GM21515 (cell line): ENCODE data around the gene MYLIP.
"Not testable (repeated sequence)": the region's sequence is repeated elsewhere in the genome, so short reads cannot be mapped to it uniquely, and the experiment has no call there.

ENCODE experiments used
- ATAC-seq: cut with Tn5 transposase; IDR thresholded peaks from one replicate; pipeline ENCODE4 v1.9.1; 2021; ENCODE audit not compliant: unreplicated experiment

The MYLIP gene

DNA sequence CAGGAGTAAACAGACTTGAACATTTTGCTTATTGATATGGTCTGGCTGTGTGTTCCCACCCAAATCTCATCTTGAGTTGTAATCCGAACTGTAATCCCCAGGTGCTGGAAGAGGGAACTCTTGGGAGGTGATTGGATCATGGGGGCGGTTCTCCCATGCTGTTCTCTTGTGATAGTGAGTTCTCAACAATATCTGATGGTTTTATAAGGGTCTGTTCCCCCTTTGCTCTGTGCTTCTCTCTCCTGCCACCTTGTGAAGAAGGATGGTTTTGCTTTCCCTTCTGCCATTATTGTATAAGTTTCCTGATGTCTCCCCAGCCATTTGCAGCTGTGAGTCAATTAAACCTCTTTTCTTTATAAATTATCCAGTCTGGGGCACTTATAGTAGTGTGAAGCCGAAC lies 40.0 kb downstream of the MYLIP start:
- ATAC-seq: no peak

DNA sequence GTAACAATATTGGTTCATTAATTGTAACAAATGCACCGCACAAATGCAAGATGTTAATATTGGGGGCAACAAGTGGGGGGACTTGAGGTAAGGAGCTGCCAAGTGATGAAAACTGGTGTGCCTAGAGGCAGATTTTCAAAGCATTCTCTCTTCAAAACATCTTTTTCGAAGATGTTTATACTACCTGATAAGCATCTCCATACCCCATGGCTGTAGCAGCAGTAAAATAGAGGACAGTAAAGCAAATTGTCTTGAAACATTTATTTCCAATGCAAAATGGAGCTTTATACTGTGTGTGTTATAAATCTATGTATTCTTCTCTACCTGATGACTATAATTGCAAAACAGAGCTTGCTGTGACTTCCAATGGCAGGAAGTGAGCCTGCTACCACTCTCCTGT lies 42.5 kb downstream of the MYLIP start:
- no peak for ATAC-seq

GRCh38 chr6:16173167-16173940 lies 44.5 kb downstream of the MYLIP start:
- ATAC-seq: no peak

DNA sequence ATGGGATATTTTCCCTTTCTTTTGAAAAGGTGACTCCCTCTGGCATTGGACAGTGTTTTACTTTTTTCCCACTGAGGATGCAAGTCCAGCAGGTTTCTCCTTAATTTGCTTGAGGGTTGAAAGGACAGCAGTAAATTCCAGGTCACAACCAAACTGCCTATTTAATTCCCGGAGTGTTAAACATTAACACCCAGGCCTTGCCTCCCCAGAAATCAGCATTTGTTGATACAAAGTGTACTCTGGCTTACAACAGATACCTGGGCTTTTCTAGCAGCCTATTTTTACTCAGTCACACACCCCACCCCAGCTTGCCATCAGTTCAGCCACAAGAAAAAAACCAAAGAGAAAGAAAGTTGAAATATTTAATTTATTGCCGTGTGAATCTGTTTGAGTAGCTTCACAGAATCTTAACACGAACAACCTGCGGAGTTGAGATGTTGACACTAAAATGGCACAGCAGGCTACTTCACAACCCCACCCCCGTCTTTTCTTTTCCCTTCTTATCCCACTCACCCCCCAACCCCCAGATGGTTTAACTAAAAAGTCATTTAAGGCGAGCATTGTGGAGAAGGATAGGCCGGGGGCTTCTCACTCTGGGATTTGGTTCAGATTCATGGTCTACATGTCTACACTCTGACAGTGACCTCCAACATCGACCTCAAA lies 45.7 kb downstream of the MYLIP start:
- ATAC-seq: no peak

GRCh38 chr6:16176600-16176999 lies 47.7 kb downstream of the MYLIP start:
- not testable (repeated sequence) for ATAC-seq

- ATAC-seq: no peak
These were observed 49.0 kb downstream of the MYLIP start for GRCh38 chr6:16177881-16178280.

- no peak for ATAC-seq
These were observed 49.5 kb downstream of the MYLIP start for GRCh38 chr6:16178351-16178750.

DNA sequence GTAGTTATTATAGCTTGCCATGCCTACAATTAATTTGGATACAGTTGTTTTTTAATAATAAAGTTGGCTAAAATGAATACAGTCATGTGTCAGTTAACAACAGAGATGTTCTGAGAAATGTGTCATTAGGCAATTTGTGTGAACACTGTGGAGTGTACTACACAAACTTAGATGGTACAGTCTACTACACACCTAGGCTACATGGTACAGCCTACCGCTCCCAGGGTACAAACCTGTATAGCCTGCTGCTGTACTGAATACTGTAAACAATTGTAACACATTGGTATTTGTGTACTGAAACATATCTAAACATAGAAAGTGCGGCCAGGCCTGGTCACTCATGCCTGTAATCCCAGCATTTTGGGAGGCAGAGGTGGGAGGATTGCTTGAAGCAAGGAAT lies 50.2 kb downstream of the MYLIP start:
- no peak for ATAC-seq

GRCh38 chr6:16179970-16180431 lies 51.1 kb downstream of the MYLIP start:
- ATAC-seq: no peak

DNA sequence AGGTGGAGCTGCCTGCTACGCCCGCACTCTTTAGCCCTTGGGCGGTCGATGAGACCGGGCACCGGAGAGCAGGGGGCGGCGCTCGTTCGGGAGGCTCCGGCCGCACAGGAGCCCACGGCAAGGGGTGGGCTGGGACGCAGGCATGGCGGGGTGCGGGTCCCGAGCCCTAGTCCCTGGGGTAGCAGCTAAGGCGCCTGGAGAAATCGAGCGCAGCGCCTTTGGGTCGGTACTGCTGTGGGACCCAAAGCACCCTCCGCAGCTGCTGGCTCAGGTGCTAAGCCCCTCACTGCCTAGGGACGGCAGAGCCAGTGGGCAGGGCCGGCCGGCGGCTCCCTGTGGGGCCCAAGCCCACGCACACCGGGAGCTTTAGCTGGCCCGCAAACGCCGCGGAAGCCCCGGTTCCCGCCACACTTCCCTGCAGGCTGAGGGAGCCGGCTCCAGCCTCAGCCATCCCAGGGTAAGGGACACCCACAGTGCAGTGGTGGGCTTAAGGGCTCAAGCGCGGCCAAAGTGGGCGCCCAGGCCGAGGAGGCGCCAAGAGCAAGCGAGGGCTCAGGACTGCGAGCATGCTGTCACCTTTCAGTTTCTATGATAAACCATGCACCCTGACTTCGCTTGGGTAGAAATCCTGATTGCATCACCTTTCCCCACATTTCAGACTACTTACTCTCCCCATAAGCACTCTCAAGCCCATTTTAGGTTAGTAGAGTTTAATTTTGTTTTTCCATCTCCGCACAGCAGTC lies 52.0 kb downstream of the MYLIP start:
- ATAC-seq: no peak

- ATAC-seq: no peak
These were observed 52.8 kb downstream of the MYLIP start for GRCh38 chr6:16181439-16182297.

DNA sequence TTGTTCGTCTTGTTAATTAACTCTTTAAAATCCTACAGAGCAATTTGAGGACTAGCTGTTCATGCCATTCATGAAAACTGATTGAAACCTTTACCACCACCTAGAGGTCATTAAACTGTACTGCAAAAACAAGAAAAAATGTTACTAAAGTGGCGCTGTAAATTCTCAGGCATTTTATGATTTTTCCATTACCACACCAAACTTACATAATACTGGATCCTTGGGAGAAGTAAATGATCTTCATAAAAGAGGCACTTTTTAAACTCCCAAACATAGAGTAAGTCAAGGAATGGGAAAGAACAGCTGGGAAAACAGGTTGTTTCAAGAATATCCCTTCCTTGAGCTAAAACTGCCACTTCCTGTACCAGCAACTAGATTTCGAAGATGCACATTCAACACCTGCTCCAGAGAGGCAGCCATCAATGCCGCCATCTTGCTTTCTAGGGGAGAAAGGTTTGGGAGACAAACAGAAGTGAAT lies 54.3 kb downstream of the MYLIP start:
- ATAC-seq: no peak

DNA sequence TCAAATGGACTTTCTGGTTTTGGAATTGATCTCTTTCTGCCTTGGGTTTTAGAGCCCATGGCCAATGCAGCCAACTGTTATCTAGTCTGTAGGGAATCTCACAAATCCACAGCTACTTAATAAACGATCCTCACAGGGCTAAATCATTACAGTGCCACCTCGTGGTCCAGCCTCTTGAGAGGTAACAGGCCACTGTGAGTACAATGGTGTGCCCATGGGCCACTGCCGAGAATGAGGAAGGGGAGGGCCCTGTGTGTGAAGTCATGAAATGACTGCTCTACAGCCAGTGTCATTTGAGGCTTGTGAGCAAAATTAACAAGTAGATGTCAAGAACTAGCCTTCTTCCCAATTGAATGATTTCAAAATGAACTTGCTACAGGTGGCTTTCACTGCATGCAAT lies 55.2 kb downstream of the MYLIP start:
- no peak for ATAC-seq

DNA sequence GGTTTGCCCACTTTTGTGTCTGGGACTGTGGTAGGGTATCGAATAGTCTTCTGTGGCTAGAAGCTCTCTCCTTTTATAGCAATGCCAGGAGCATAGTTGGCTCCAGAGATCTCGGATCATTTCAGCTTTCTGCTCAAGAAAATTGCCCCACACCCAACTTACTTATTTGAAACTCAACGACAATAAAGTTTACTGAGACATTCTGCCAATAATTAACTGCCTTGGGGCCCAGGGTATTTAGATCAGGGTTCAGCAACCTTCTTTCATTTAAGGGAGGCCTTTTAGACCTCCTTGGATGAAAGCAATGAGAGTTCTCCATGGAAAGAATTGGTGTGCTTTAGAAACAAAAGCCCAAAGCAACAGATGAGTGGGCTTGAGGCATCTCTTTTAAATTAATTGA lies 55.7 kb downstream of the MYLIP start:
- ATAC-seq: no peak

DNA sequence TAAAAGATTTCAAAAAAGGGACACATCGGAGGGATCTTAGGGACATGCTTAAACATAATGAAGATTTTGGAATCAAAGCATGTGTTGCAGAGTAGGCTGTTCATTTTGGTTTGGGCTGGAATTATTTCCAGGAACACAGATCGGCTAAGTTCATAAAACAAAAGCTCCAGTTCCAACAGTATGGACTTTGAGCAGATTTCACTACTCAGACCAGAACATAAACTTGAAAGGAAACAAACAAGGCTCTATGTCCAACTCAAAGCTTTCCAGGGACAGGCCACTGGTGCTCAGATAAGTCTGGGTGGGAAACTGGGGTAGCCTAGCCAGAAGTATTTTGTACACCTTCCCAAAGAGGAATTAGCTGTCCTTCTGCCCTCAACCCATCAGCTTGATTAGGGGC lies 58.3 kb downstream of the MYLIP start:
- no peak for ATAC-seq

DNA sequence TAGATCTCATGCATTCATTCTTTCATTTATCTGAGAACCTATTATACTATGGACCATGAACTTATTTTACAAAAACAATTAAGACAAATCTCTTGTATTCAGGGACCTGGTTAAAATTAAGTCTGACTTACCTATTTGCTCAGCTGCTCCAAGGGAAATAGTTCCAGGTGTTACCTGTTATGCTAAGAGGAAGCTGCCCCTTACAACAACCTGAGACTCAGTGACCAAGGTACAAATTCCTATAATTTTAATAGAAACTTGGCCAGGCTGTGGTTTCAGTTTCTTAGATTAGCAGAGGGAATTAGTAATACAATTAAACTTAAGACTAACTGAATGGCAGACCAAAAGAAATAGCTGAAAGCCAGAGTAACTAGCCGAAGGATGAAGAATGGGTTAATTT lies 61.3 kb downstream of the MYLIP start:
- ATAC-seq: no peak

DNA sequence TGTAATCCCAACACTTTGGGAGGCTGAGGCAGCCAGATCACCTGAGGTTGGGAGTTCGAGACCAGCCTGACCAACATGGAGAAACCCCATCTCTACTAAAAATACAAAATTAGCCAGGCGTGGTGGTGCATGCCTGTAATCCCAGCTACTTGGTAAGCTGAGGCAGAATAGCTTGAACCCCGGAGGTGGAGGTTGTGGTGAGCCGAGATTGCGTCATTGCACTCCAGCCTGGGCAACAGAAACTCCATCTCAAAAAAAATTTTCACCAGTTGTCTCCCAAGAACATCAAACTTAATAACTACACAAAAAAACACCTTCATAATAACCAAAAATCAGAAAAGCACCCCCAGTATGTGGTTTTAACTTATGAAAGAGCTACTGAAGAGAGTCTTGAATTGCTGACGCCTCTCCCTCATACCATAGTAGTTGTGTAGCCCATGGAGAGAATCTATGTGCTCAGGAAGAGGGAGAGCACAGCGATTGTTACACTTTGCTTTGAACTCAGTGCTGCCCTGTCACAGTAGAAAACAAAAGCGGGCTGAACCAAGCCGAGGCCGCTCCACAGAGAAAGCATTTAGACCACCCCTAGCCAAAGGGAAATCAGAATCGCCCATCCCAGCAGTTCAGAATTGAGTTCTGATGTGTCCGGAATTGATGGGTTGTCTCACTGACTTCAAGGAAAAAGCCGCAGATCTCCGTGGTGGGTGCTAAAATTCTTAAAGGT lies 67.5 kb downstream of the MYLIP start:
- ATAC-seq: no peak

DNA sequence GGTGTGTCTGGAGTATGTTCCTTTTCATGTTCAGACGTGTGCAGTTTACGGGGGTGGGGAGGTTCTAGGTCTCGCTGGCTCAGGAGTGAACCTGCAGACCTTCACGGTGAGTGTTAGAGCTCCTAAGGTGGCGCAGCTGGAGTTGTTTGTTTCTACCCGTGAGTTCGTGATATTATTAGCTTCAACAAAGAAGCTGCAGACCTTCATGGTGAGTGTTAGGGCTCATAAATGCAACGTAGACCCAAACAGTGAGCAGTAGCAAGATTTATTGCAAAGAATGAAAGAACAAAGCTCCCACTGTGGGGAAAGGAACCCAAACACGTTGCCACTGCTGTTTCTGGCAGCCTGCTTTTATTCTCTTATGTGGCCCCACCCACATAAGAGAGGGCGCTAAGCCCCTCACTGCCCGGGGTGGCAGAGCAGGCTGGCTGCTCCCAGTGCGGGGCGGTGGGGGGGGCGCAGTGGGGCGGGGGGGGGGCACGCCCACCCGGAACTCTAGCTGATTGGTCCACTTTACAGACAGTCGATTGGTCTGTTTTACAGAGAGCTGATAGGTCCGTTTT lies 68.2 kb downstream of the MYLIP start:
- ATAC-seq: no peak
